Fibroblast of pulmonary artery (primary cell): Measurements from ENCODE around the gene COG5.

ENCODE experiments used
- DNase-seq: peaks from one replicate; pipeline ENCODE4 v3.0.0-alpha.2; 2010; ENCODE audit warnings: low read depth
- H3K4me3 ChIP-seq: replicated peaks from 2 replicates; pipeline ENCODE4 v1.5.1; 2011; ENCODE audit warnings: low read depth, mild to moderate bottlenecking, control low read depth, low read length, moderate library complexity
- TF ChIP-seq, protein P1 (sequence below): IDR thresholded peaks from 2 replicates; pipeline ENCODE4 v1.5.1; 2011; ENCODE audit warnings: mild to moderate bottlenecking, control low read depth, low read length, inconsistent platforms; ENCODE audit errors: missing control alignments

Gene COG5

DNA sequence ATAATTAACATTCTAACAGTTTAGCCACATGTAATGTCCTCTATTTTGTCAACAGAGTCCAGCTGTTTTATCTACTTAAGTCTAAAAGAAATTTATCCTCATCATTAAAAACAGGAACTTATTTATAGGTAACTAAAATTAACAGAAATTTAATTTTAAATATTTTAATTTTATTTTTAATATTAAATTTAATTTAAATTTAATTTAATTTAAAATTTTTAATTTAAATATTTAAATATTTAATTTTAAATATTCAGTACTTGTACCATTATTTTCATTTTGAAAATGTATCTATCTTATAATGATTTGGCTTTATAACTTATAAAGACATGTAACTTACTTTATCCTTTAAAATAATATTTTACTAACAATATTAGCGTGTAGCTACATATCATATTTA, 94.9 kb downstream of the COG5 start:
- H3K4me3 ChIP-seq = no peak overlapping the region
- TF ChIP-seq, protein P1, sequence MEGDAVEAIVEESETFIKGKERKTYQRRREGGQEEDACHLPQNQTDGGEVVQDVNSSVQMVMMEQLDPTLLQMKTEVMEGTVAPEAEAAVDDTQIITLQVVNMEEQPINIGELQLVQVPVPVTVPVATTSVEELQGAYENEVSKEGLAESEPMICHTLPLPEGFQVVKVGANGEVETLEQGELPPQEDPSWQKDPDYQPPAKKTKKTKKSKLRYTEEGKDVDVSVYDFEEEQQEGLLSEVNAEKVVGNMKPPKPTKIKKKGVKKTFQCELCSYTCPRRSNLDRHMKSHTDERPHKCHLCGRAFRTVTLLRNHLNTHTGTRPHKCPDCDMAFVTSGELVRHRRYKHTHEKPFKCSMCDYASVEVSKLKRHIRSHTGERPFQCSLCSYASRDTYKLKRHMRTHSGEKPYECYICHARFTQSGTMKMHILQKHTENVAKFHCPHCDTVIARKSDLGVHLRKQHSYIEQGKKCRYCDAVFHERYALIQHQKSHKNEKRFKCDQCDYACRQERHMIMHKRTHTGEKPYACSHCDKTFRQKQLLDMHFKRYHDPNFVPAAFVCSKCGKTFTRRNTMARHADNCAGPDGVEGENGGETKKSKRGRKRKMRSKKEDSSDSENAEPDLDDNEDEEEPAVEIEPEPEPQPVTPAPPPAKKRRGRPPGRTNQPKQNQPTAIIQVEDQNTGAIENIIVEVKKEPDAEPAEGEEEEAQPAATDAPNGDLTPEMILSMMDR = no peak
- DNase-seq = no peak

DNA sequence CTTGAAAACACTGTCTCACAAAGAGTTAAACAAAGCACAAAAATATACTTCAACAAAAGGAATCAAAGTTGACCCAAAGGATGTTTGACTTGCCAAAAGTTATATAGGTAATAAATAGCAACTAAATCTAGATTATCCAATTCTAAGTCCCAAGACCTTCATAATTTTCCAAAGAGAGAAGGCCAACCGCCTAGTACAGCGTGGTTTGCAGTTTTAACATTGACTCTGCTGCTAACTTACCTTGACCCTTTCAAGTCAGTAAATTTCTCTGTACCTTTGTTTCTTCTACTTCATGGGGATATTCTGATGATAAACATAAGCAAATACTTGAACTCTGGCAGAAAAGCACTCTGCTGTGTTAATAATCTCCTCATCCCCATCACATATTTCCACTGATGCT, 95.7 kb downstream of the COG5 start:
- no peak for DNase-seq
- H3K4me3 ChIP-seq = no peak overlapping the region
- TF ChIP-seq, protein P1 = no peak

DNA sequence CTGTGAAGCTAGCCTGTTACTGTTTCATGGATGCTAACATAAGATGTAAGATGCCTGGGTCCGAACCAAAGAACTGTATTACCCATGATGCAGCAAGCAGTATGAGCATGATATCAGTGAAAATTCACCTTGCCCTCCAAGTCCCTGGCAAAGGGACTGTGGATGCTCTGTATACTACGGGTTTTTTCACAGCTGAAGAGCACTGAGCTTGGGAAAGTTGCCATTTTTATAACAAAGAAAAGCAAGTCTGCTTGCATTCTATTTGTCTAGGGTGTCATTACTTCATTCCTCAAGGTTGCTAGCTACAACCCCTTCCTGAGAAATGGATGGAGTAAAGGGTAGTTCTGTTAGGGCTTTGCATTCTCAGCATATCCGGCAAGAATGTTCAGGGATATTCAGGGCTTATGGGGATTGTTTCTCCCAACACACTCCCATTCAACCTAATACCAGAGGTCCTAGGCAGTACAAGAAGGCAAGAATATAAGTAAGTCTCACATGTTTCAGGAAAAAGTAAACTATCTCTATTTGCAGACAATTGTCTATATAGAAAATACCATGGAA, 99.0 kb downstream of the COG5 start:
- TF ChIP-seq, protein P1 = no peak
- DNase-seq = no peak
- H3K4me3 ChIP-seq = no peak overlapping the region

- TF ChIP-seq, protein P1 = peak; percentile 94
- no peak overlapping the region for H3K4me3 ChIP-seq
- DNase-seq = peak; percentile 85
These were observed 100.3 kb downstream of the COG5 start for GRCh38 chr7:107463139-107464078.

DNA sequence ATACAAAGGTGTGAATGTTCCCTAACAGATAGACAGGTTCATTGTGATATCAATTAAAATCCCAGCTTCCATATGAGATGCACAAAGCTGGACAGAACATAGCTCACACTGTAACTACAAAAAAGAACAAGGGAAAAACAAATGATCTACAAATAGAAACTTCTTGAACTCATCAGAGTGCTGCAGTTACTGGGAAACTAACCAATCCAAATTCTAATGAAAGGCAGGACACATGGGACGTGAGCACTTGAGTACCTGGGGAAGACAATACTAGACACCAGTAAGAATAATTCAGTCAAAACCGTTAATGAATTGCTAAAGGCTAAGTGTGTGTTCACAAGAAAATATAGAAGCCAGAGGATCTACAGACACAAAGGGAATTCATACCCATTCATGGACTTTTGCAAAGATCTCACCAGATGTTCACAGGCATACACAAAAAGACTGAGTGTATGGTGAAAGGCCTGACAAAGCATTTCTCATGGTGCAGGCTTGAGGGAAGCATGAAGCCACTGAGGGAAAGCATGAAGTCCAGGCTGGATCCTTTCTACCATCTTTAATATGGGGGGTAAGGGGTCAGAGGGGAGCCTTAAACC, 101.7 kb downstream of the COG5 start:
- H3K4me3 ChIP-seq = no peak overlapping the region
- TF ChIP-seq, protein P1 = no peak
- DNase-seq = no peak

GRCh38 chr7:107453388-107453787, 110.3 kb downstream of the COG5 start:
- H3K4me3 ChIP-seq = no peak overlapping the region
- TF ChIP-seq, protein P1 = no peak
- no peak for DNase-seq
